Stimulated activated CD4-positive, alpha-beta T cell treated with anti-CD3 and anti-CD28 coated beads, TNF-alpha, amount 100 ng/mL, for 24 hours (primary cell): ENCODE results near the gene THAP5.
A peak's percentile ranks its signal among the peaks of the same experiment; 100 is the strongest.

ENCODE experiments used
- DNase-seq, 3 experiments: peaks; one replicate each; pipeline ENCODE4 v3.0.0-alpha.2; 2020; ENCODE audit warnings: low read depth in 3 of 3

Gene THAP5

DNA sequence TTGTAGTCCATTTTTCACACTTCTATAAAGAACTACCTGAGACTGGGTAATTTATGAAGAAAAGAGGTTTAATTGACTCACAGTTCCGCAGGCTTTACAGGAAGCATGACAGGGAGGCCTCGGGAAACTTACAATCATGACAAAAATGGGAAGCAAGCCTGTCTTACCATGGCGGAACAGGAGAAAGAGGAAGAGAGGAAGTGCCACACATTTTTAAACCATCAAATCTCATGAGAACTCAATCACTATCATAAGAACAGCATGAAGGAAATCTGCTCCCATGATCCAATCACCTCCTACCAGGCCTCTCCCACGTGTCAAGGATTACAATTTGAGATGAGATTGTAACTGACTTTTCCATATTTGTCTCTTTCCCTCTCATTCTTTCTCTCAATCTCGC, 34.2 kb downstream of the THAP5 start:
- DNase-seq: no peak

GRCh38 chr7:108533712-108534111, 35.8 kb downstream of the THAP5 start:
- DNase-seq: no peak

GRCh38 chr7:108529341-108529740, 40.2 kb downstream of the THAP5 start:
- DNase-seq: no peak

- no peak for DNase-seq
Measured at GRCh38 chr7:108528183-108528712, 41.3 kb downstream of the THAP5 start.

- DNase-seq: no peak
Measured at GRCh38 chr7:108526768-108527017, 42.8 kb downstream of the THAP5 start.

DNA sequence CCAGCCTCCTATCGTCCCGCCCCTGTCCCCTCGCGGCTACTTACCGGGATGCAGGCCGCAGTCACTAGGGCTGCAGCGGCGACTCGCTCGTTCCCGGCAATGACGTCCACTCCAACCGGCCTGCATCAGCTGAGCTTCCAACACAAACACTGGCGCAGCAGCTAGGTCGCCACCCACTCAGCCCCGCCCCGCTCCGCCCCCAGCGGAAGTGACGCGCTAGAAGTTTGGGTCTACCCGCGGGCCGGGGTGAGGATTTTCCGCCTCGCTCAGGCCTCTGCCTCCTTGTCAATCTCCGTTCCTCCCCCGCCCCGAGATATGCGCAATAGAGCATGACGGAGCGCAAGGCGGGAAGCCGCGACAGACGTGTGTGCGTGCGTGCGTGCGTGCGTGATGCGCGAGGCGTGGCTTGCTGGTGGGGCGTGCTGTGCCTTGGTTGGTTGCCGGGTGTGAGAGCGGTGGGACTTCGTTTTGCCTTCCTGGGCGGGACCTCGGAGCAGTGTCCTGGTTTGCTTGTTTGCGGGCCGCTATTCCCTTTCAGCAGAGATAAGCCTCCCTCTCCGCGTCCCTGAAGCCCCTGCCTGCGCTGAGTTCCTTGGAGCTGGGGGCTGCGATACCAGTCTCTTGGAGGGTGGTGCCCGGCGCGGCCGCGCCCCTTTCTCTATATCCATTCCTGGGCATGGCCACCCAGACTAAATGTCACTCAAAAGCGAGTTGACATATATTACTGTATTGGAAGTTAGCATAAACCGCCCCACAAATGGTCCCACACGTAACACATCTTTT, 43.3 kb downstream of the THAP5 start, which contains the start of gene PNPLA8:
Gene PNPLA8 (minus strand): TSS at position 151 of the 783 bp plus-strand sequence. CDS start 10,644 bp downstream, outside the sequence.
- peak; percentile 100 for DNase-seq

DNA sequence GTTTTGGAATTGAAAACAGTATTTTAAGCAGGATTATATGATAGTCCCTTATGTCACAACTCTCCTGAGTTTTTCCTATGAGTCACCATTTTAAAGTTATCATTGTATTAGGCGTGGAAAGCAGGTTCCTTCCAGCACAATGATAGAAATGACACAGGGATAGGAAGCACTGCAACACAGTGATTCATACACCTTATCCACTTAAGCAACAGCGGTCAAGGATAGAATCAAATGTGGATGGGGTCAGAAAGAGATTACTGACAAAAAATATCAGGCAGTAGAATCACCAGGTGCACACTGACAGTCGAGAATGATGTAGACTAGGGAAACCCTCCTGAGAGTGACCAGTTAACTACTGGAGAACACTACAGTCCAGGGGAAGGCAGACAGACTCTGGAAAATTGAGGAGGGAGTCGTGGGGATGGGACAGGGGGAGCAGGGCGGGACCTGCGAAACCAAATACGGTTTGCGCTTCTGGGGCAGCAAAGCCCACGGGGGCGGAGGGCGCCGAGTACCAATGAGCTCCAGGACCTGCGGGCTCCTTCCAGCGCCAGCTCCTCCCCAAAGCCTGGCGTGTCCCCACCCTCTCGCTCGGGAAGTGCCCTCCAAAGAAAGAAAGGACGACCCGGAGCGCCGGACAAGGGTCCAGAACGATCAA, 44.0 kb downstream of the THAP5 start:
- no peak for DNase-seq

GRCh38 chr7:108522780-108523179, 46.7 kb downstream of the THAP5 start:
- no peak for DNase-seq

GRCh38 chr7:108517951-108518350, 51.6 kb downstream of the THAP5 start:
- DNase-seq: no peak

- DNase-seq: no peak
Measured at GRCh38 chr7:108515630-108516029, 53.9 kb downstream of the THAP5 start.

DNA sequence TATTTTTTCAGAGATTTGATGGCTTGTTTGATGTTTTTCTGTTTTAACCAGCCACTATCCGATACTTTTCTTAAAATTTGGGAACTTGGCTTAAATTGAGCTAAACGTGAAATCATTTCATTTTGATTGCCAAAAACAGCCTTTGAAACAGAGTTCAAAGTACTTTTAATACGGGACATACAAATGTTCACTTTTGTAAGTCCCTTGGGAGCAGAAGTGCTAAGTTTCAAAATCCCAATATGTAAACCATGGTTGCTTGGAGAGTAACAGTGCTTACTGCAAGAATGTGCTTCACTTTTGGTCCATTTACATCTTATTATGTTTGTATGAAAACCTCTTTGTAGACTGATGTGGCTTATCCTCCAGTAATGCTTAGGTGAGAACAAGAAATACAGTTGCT, 54.5 kb downstream of the THAP5 start:
- no peak for DNase-seq
